ENCODE measurements around the gene OR51T1.
"Not testable (repeated sequence)": the region's sequence is repeated elsewhere in the genome, so short reads cannot be mapped to it uniquely, and the experiment has no call there.

OR51T1 gene

GRCh38 chr11:4881860-4882500 lies at the start of gene OR51T1:
Gene OR51T1, plus strand, starts transcription at chr11:4881900. Its CDS starts 0 bp downstream, at chr11:4881900.
- DNase-seq = no peak

- no peak for DNase-seq
Observed at GRCh38 chr11:4839851-4840549, 41.7 kb upstream of the OR51T1 start.

- DNase-seq = no peak
Observed at GRCh38 chr11:4848908-4849532, 32.7 kb upstream of the OR51T1 start, which contains the start of gene OR51S1. Gene OR51S1, minus strand, starts transcription at chr11:4849208. Its CDS starts 0 bp downstream, at chr11:4849208.

- DNase-seq = no peak
Observed at GRCh38 chr11:4851033-4851432, 30.7 kb upstream of the OR51T1 start.

GRCh38 chr11:4854286-4854685 lies 27.4 kb upstream of the OR51T1 start:
- not testable (repeated sequence) for DNase-seq

- no peak for DNase-seq
Observed at GRCh38 chr11:4862447-4863236, 19.1 kb upstream of the OR51T1 start.

- no peak for DNase-seq
Observed at GRCh38 chr11:4863876-4864275, 17.8 kb upstream of the OR51T1 start.

- no peak for DNase-seq
Observed at GRCh38 chr11:4865855-4866254, 15.8 kb upstream of the OR51T1 start.

- DNase-seq = no peak
Observed at GRCh38 chr11:4881188-4881587, 512 bp upstream of the OR51T1 start.

GRCh38 chr11:4882543-4882942 lies 843 bp downstream of the OR51T1 start:
- no peak for DNase-seq

GRCh38 chr11:4884361-4884760 lies 2.7 kb downstream of the OR51T1 start:
- no peak for DNase-seq

GRCh38 chr11:4886186-4886585 lies 4.5 kb downstream of the OR51T1 start:
- no peak for DNase-seq

GRCh38 chr11:4887591-4887990 lies 5.9 kb downstream of the OR51T1 start:
- DNase-seq = no peak

- DNase-seq = no peak
Observed at GRCh38 chr11:4890279-4890678, 8.6 kb downstream of the OR51T1 start.

GRCh38 chr11:4891996-4892640 lies 10.4 kb downstream of the OR51T1 start:
- DNase-seq = no peak

GRCh38 chr11:4903484-4903883 lies 21.8 kb downstream of the OR51T1 start, which contains the start of gene OR51A7:
Gene OR51A7, plus strand, starts transcription at chr11:4903783. Its CDS starts 3,587 bp downstream, at chr11:4907370.
- DNase-seq = no peak

- no peak for DNase-seq
Observed at GRCh38 chr11:4916581-4916980, 34.9 kb downstream of the OR51T1 start.

- DNase-seq = no peak
Observed at GRCh38 chr11:4919250-4919649, 37.5 kb downstream of the OR51T1 start, which contains the start of gene OR51G2. Gene OR51G2, minus strand, starts transcription at chr11:4919350. Its CDS starts 3,687 bp downstream, at chr11:4915663.

GRCh38 chr11:4921796-4922195 lies 40.1 kb downstream of the OR51T1 start:
- no peak for DNase-seq

- DNase-seq = no peak
Observed at GRCh38 chr11:4922304-4922703, 40.6 kb downstream of the OR51T1 start.

- no peak for DNase-seq
Observed at GRCh38 chr11:4924239-4924638, 42.5 kb downstream of the OR51T1 start, which contains the start of gene OR51G1. Gene OR51G1, minus strand, starts transcription at chr11:4924339. Its CDS starts 0 bp downstream, at chr11:4924339.

- DNase-seq = no peak
Observed at GRCh38 chr11:4926608-4927007, 44.9 kb downstream of the OR51T1 start.
